Measurements from ENCODE around the gene SLC2A14.
"Not testable (repeated sequence)": the region's sequence is repeated elsewhere in the genome, so short reads cannot be mapped to it uniquely, and the experiment has no call there.

The SLC2A14 gene

GRCh38 chr12:7788294-7788660 lies 84.4 kb downstream of the SLC2A14 start:
- Histone ChIP-seq H3K27me3 (ENCODE audit: insufficient read depth, low read length) (no peaks in the 10 kb centered on the region), H2AFZ (ENCODE audit: low read length) (no peak overlapping the region), H3K4me2 (ENCODE audit: low read length) (no peak overlapping the region), H3K9me2 (ENCODE audit: low read depth, low read length) (no peaks in the 10 kb centered on the region), H3K27ac (ENCODE audit: low read depth, low read length, poor library complexity, severe bottlenecking) (no peak overlapping the region), H3K4me3 (ENCODE audit: low read depth, low read length, poor library complexity, severe bottlenecking) (no peak overlapping the region), H3K4me1 (ENCODE audit: insufficient read depth, low read length, severe bottlenecking) (no peaks in the 10 kb centered on the region), H4K20me1 (ENCODE audit: insufficient read depth, low read length) (no peaks in the 10 kb centered on the region), H3K79me2 (ENCODE audit: insufficient read depth, low read length) (no peaks in the 10 kb centered on the region), H3K36me3 (ENCODE audit: insufficient read depth, low read length) (no peaks in the 10 kb centered on the region), H3K9me3 (ENCODE audit: low read length) (no peaks in the 10 kb centered on the region), H3F3A (ENCODE audit: insufficient read depth, low read length) (no peaks in the 10 kb centered on the region), H3K9ac (ENCODE audit: low read length) (no peak overlapping the region)
- TF ChIP-seq EZH2 (IDR thresholded peaks at IDR 0.05; ENCODE audit: borderline replicate concordance, low read length) (no peak), CTCF (IDR thresholded peaks at IDR 0.05; ENCODE audit: low read length) (no peak)

DNA sequence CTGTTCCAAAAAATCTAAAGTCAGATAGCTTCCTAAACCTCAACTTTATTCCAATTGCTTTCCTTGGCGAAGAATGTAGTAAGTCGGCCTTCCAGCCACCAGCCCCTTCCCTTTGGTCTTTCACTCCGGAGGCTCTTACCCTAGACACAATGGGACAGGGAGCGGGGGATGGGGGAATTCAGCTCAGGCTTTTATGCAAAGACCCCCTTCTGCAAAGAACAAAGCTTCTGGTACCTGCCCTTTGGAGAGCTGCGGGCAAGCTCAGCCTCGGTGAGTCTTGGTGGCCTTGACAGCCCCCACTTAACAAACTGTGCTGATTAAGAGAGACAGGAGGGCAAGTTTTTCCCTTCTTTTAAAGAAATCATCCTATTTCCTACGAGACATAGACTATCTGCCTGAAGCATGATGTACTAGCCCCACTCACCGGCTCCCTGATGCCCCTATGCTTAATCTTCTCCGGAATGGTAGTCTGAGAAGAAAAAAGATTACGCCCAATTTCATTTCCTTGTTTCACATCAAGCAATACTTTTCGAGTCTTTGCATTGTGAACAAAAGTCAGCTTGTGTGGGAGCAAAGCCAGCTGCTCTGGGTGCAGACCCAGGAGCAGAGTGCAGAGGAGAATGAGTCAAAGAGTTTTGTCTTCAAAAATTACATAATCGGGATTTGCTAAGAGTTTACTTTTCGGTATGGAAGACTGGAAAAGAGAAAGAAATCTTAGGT lies 85.0 kb downstream of the SLC2A14 start:
- Histone ChIP-seq H3K79me2 (ENCODE audit: insufficient read depth, low read length) (no peaks in the 10 kb centered on the region), H3K9me3 (ENCODE audit: low read length) (no peaks in the 10 kb centered on the region), H3K4me1 (ENCODE audit: insufficient read depth, low read length, severe bottlenecking) (no peaks in the 10 kb centered on the region), H3K27me3 (ENCODE audit: insufficient read depth, low read length) (no peaks in the 10 kb centered on the region), H3K4me3 (ENCODE audit: low read depth, low read length, poor library complexity, severe bottlenecking) (no peak overlapping the region), H2AFZ (ENCODE audit: low read length) (no peak overlapping the region), H3K9me2 (ENCODE audit: low read depth, low read length) (no peaks in the 10 kb centered on the region), H3F3A (ENCODE audit: insufficient read depth, low read length) (no peaks in the 10 kb centered on the region), H4K20me1 (ENCODE audit: insufficient read depth, low read length) (no peaks in the 10 kb centered on the region), H3K27ac (ENCODE audit: low read depth, low read length, poor library complexity, severe bottlenecking) (no peak overlapping the region), H3K4me2 (ENCODE audit: low read length) (no peak overlapping the region), H3K9ac (ENCODE audit: low read length) (no peak overlapping the region), H3K36me3 (ENCODE audit: insufficient read depth, low read length) (no peaks in the 10 kb centered on the region)
- TF ChIP-seq EZH2 (IDR thresholded peaks at IDR 0.05; ENCODE audit: borderline replicate concordance, low read length) (no peak), CTCF (IDR thresholded peaks at IDR 0.05; ENCODE audit: low read length) (no peak)

- Histone ChIP-seq H3K9ac (ENCODE audit: low read length) (no peak overlapping the region), H3F3A (ENCODE audit: insufficient read depth, low read length) (no peaks in the 10 kb centered on the region), H3K9me3 (ENCODE audit: low read length) (no peaks in the 10 kb centered on the region), H3K27ac (ENCODE audit: low read depth, low read length, poor library complexity, severe bottlenecking) (no peak overlapping the region), H2AFZ (ENCODE audit: low read length) (no peak overlapping the region), H3K4me3 (ENCODE audit: low read depth, low read length, poor library complexity, severe bottlenecking) (no peak overlapping the region), H3K4me1 (ENCODE audit: insufficient read depth, low read length, severe bottlenecking) (no peaks in the 10 kb centered on the region), H3K27me3 (ENCODE audit: insufficient read depth, low read length) (no peaks in the 10 kb centered on the region), H3K79me2 (ENCODE audit: insufficient read depth, low read length) (no peaks in the 10 kb centered on the region), H4K20me1 (ENCODE audit: insufficient read depth, low read length) (no peaks in the 10 kb centered on the region), H3K9me2 (ENCODE audit: low read depth, low read length) (no peaks in the 10 kb centered on the region), H3K36me3 (ENCODE audit: insufficient read depth, low read length) (no peaks in the 10 kb centered on the region), H3K4me2 (ENCODE audit: low read length) (no peak overlapping the region)
- TF ChIP-seq EZH2 (IDR thresholded peaks at IDR 0.05; ENCODE audit: borderline replicate concordance, low read length) (no peak), CTCF (IDR thresholded peaks at IDR 0.05; ENCODE audit: low read length) (no peak)
Observed at GRCh38 chr12:7784701-7785100, 88.0 kb downstream of the SLC2A14 start.

DNA sequence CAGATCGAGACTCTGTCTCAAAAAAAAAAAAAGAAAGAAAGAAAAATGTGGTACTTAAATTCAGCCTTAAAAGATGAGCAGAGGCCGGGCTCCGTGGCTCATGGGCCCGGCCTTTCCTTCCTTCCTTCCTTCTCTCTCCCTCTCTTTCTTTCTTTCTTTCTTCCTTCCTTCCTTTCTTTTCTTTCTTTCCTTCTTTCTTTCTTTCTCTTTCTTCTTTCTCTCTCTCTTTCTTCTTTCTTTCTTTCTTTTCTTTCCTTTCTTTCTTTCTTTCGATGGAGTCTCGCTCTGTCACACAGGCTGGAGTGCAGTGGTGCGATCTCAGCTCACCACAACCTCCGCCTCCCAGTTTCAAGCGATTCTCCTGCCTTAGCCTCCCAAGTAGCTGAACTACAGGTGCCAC lies 89.3 kb downstream of the SLC2A14 start:
- not testable (repeated sequence) for H3K36me3 ChIP-seq (ENCODE audit: insufficient read depth, low read length); H3K9me2 ChIP-seq (ENCODE audit: low read depth, low read length); H3K9me3 ChIP-seq (ENCODE audit: low read length); H3K79me2 ChIP-seq (ENCODE audit: insufficient read depth, low read length); H3K4me3 ChIP-seq (ENCODE audit: low read depth, low read length, poor library complexity, severe bottlenecking); H4K20me1 ChIP-seq (ENCODE audit: insufficient read depth, low read length); H3K4me1 ChIP-seq (ENCODE audit: insufficient read depth, low read length, severe bottlenecking); H3K9ac ChIP-seq (ENCODE audit: low read length); H3K4me2 ChIP-seq (ENCODE audit: low read length); H3F3A ChIP-seq (ENCODE audit: insufficient read depth, low read length); H2AFZ ChIP-seq (ENCODE audit: low read length); H3K27me3 ChIP-seq (ENCODE audit: insufficient read depth, low read length); H3K27ac ChIP-seq (ENCODE audit: low read depth, low read length, poor library complexity, severe bottlenecking)

Measured in OCI-LY1 (cell line).